ENCODE data around the gene HCN2. TPM values are rescaled to one million over a fixed set of nuclear protein-coding genes. Genes with fewer than 3 reads are reported as not detected.
A peak's percentile ranks its signal among the peaks of the same experiment; 100 is the strongest.

Gene HCN2
- total and polyA plus RNA-seq, 2 of the 13 experiments (the other 11 are each of a cell fraction or from before 2014, with no cell fraction given): 0.01 TPM; not detected in 1

GRCh38 chr19:574658-575526, 14.8 kb upstream of the HCN2 start:
- Histone ChIP-seq H4K20me1 (ENCODE audit: insufficient read depth, low read length) (peaks cover 66% of the 10 kb centered on the region), H3K79me2 (ENCODE audit: insufficient read depth, low read length) (peaks cover 73% of the 10 kb centered on the region), H3K4me2 (ENCODE audit: low read depth, low read length) (peak overlapping the region; percentile 93), H3K36me3 (replicated peaks in 1 of 2; ENCODE audit: control insufficient read depth in 1 of 2, insufficient read depth in 2 of 2, low read length in 2 of 2) (peaks cover 16% of the 10 kb centered on the region in 2 experiments; a peak in 4 of 5 replicates), H3K4me3 (replicated peaks in 1 of 3; ENCODE audit: insufficient read depth in 1 of 3, low read depth in 2 of 3, low read length in 3 of 3) (peak overlapping the region; percentile 90 to 99 (median 96)), H3K9ac (ENCODE audit: insufficient read depth, low read depth, low read length) (peak overlapping the region; percentile 76), H3K4me1 (ENCODE audit: insufficient read depth, low read length) (peaks cover 21% of the 10 kb centered on the region), H3K27ac (ENCODE audit: extremely low read length, insufficient read depth, low read length) (peak overlapping the region; percentile 61), H3K27me3 (ENCODE audit: control insufficient read depth in 1 of 2, insufficient read depth in 2 of 2, low read length in 2 of 2) (no peaks in the 10 kb centered on the region; a peak in 1 of 5 replicates), H2AFZ (ENCODE audit: low read length) (no peak overlapping the region), H3K9me3 (ENCODE audit: low read length) (no peaks in the 10 kb centered on the region)
- intact Hi-C loops (cut with micrococcal nuclease; ENCODE audit: unreplicated experiment) (no loop called here), in situ Hi-C loops (cut with HindIII; ENCODE audit: extremely low pct_ligation_motif_present, low pct_unique_long_range_greater_than_20kb) (no loop called here)
- POLR2A ChIA-PET: interaction anchor here (0.6 to 3.1 kb wide), 10 partner anchors 9 to 165 kb away, joined by 3 to 17 read pairs (median 5); no protein-coding TSS in a partner anchor
- ATAC-seq: peak; percentile 36
- CTCF ChIA-PET (ENCODE audit: low intra/inter-chr PET ratio, low total read pairs): interaction anchor here (1.1 kb wide), 1 partner anchor 13 kb away, joined by 3 read pairs; no protein-coding TSS in a partner anchor
- FAIRE-seq: peak; percentile 52
- 5% methylated on average over 18 of the region's 32 CpGs for WGBS (ENCODE audit: low lambda C conversion rate)
- DNase-seq (ENCODE audit: low spot score): peak; percentile 35
- no TSS peak for BruUV-seq (replicated peaks)
- TF ChIP-seq THAP9 (CRISPR knock-in tag; IDR thresholded peaks at IDR 0.05; ENCODE audit: borderline replicate concordance) (no peak), HDAC2 (CRISPR knock-in tag; IDR thresholded peaks at IDR 0.05) (0 out of 2 replicates have a peak, but pooled peaks have one; percentile 33), MYPOP (CRISPR knock-in tag; IDR thresholded peaks at IDR 0.05) (no peak), ESRRA (CRISPR knock-in tag; IDR thresholded peaks at IDR 0.05; ENCODE audit: low read depth) (no peak), MXI1 (IDR thresholded peaks at IDR 0.05; ENCODE audit: borderline replicate concordance, low read depth, low read length) (no peak), NFATC3 (CRISPR knock-in tag; IDR thresholded peaks at IDR 0.05) (no peak), ZNF121 (CRISPR knock-in tag; IDR thresholded peaks at IDR 0.05) (peak; percentile 83), ARNT2 (CRISPR knock-in tag; IDR thresholded peaks at IDR 0.05; ENCODE audit: low read depth) (no peak; the same call in 1 of the 2 replicates), SNAPC4 (CRISPR knock-in tag; IDR thresholded peaks at IDR 0.05) (0 out of 2 replicates have a peak, but pooled peaks have one; percentile 40), ZNF558 (CRISPR knock-in tag; IDR thresholded peaks at IDR 0.05; ENCODE audit: borderline replicate concordance) (no peak), MNT (IDR thresholded peaks at IDR 0.05) (no peak)

Data from HepG2 (cell line).